Liver (tissue), 9 donors: ENCODE measurements around the gene DNAH3. TPM values are rescaled to one million over a fixed set of nuclear protein-coding genes. Genes with fewer than 3 reads are reported as not detected.
A peak's percentile ranks its signal among the peaks of the same experiment; 100 is the strongest.
"Not testable (repeated sequence)": the region's sequence is repeated elsewhere in the genome, so short reads cannot be mapped to it uniquely, and the experiment has no call there.

ENCODE experiments used
- DNase-seq: peaks from one replicate; pipeline ENCODE4 v3.0.0-alpha.2; 2017; ENCODE audit warnings: low spot score
- H3K27ac ChIP-seq, 2 donors: one replicate each; pipeline ENCODE4 v1.7.0; 2013; ENCODE audit warnings: inconsistent platforms in 2 of 2, low read length in 2 of 2, control low read depth in 1 of 2, low read depth in 1 of 2, mild to moderate bottlenecking in 1 of 2
- H3K27me3 ChIP-seq, 4 donors: one replicate each; pipeline versions ENCODE4 v1.6.1 to v1.7.0; 2013; ENCODE audit warnings: low read length in 3 of 4, inconsistent platforms in 1 of 4, mild to moderate bottlenecking in 1 of 4, moderate library complexity in 1 of 4; ENCODE audit not compliant: control insufficient read depth in 4 of 4, insufficient read depth in 4 of 4
- H3K36me3 ChIP-seq, 4 donors: one replicate each; pipeline versions ENCODE4 v1.6.1 to v1.7.0; 2013; ENCODE audit warnings: low read length in 3 of 4, mild to moderate bottlenecking in 3 of 4, low read depth in 1 of 4, moderate library complexity in 1 of 4; ENCODE audit not compliant: control insufficient read depth in 4 of 4, insufficient read depth in 3 of 4
- H3K4me1 ChIP-seq, 4 donors: one replicate each; pipeline versions ENCODE4 v1.6.1 to v1.7.0; 2013; ENCODE audit warnings: low read length in 3 of 4, mild to moderate bottlenecking in 3 of 4, moderate library complexity in 1 of 4; ENCODE audit not compliant: control insufficient read depth in 4 of 4, insufficient read depth in 4 of 4
- H3K4me3 ChIP-seq, 3 donors: one replicate each; pipeline versions ENCODE4 v1.6.1 to v1.7.0; 2013; ENCODE audit warnings: low read length in 3 of 3, control low read depth in 1 of 3, low read depth in 1 of 3, mild to moderate bottlenecking in 1 of 3
- H3K9ac ChIP-seq, 2 donors: one replicate each; pipeline ENCODE4 v1.7.0; 2013; ENCODE audit warnings: low read length in 2 of 2, mild to moderate bottlenecking in 2 of 2, moderate library complexity in 2 of 2, control low read depth in 1 of 2, low read depth in 1 of 2
- H3K9me3 ChIP-seq, 4 donors: one replicate each; pipeline versions ENCODE4 v1.6.1 to v1.7.0; 2013; ENCODE audit warnings: low read length in 3 of 4; ENCODE audit not compliant: control insufficient read depth in 4 of 4
- EGR1 ChIP-seq, 2 donors: IDR thresholded peaks; 2 replicates each; pipeline ENCODE4 v1.6.1; 2016 to 2018; ENCODE audit warnings: antibody characterized with exemption in 2 of 2, low read depth in 2 of 2
- FOXA1 ChIP-seq: IDR thresholded peaks from 2 replicates; pipeline ENCODE4 v1.6.1; 2016; ENCODE audit warnings: antibody characterized with exemption
- GABPA ChIP-seq, 2 donors: IDR thresholded peaks in 1 of 2; conservative IDR thresholded peaks in 1 of 2; 2 replicates each; pipeline ENCODE4 v1.6.1; 2016; ENCODE audit warnings: antibody characterized with exemption in 2 of 2, mild to moderate bottlenecking in 1 of 2, moderate library complexity in 1 of 2
- HNF4A ChIP-seq, 2 donors: conservative IDR thresholded peaks; 2 replicates each; pipeline ENCODE4 v1.6.1; 2016; ENCODE audit warnings: antibody characterized with exemption in 2 of 2, mild to moderate bottlenecking in 2 of 2
- HNF4G ChIP-seq: IDR thresholded peaks from 2 replicates; pipeline ENCODE4 v1.6.1; 2016; ENCODE audit warnings: antibody characterized with exemption
- JUND ChIP-seq, 2 donors: IDR thresholded peaks; 2 replicates each; pipeline ENCODE4 v1.6.1; 2016; ENCODE audit warnings: antibody characterized with exemption in 2 of 2
- NR2F2 ChIP-seq: IDR thresholded peaks from 2 replicates; pipeline ENCODE4 v1.6.1; 2016; ENCODE audit warnings: antibody characterized with exemption
- RAD21 ChIP-seq, 2 donors: IDR thresholded peaks; 2 replicates each; pipeline ENCODE4 v1.6.1; 2016; ENCODE audit warnings: antibody characterized with exemption in 2 of 2, mild to moderate bottlenecking in 2 of 2
- RXRA ChIP-seq, 2 donors: IDR thresholded peaks; 2 replicates each; pipeline ENCODE4 v1.6.1; 2017 to 2018; ENCODE audit warnings: antibody characterized with exemption in 2 of 2, mild to moderate bottlenecking in 1 of 2
- SP1 ChIP-seq: IDR thresholded peaks from 2 replicates; pipeline ENCODE4 v1.6.1; 2018; ENCODE audit warnings: antibody characterized with exemption, mild to moderate bottlenecking
- TAF1 ChIP-seq: conservative IDR thresholded peaks from 2 replicates; pipeline ENCODE4 v1.6.1; 2016; ENCODE audit warnings: antibody characterized with exemption, mild to moderate bottlenecking
- YY1 ChIP-seq: IDR thresholded peaks from 2 replicates; pipeline ENCODE4 v1.6.1; 2016; ENCODE audit warnings: antibody characterized with exemption, mild to moderate bottlenecking
- WGBS: extraction: QIAGEN DNeasy Blood & Tissue Kit; methylation state at CpG from one replicate; pipeline ENCODE4 v1.1.7; 2013; 5-methylcytosine and 5-hydroxymethylcytosine counted together
- polyA plus RNA-seq, 2 donors: library from polyadenylated mRNA; stranded (reverse) in 1 of 2; unstranded in 1 of 2; fragments of 200-250 nt in 1 of 2; fragments of >200 nt in 1 of 2; fragmentation: Nextera tagmentation in 1 of 2; extraction: Ambion mirVana in 1 of 2; gene quantifications; one replicate each; pipeline versions ENCODE4 v1.2.1 to v1.2.3, GENCODE V29; 2013 to 2015
- total RNA-seq, 2 donors: library from RNA; depleted of rRNA; stranded (reverse); fragments of >200 nt; gene quantifications; one replicate each; pipeline ENCODE4 v1.2.3, GENCODE V29; 2014
- TF ChIP-seq, protein P1 (sequence below): IDR thresholded peaks from 2 replicates; pipeline ENCODE4 v1.6.1; 2016; ENCODE audit warnings: antibody characterized with exemption
- TF ChIP-seq, protein P2 (sequence below): IDR thresholded peaks from 2 replicates; pipeline ENCODE4 v1.6.1; 2016; ENCODE audit warnings: antibody characterized with exemption, mild to moderate bottlenecking
- TF ChIP-seq, protein P3 (sequence below): IDR thresholded peaks from 2 replicates; pipeline ENCODE4 v1.6.1; 2016; ENCODE audit warnings: antibody characterized with exemption
- TF ChIP-seq, protein P4 (sequence below): fragments of 150-350 bp; IDR thresholded peaks from 2 replicates; pipeline ENCODE4 v1.5.1; 2017; ENCODE audit warnings: improper control_type of control experiment, low read depth, low read length; ENCODE audit not compliant: missing input control
- donor health status: healthy.
- donor health status: healthy.
- donor health status: healthy.
- donor health status: healthy.
- donor health status: healthy.

Gene DNAH3
- total and polyA plus RNA-seq, 4 donors = not detected

DNA sequence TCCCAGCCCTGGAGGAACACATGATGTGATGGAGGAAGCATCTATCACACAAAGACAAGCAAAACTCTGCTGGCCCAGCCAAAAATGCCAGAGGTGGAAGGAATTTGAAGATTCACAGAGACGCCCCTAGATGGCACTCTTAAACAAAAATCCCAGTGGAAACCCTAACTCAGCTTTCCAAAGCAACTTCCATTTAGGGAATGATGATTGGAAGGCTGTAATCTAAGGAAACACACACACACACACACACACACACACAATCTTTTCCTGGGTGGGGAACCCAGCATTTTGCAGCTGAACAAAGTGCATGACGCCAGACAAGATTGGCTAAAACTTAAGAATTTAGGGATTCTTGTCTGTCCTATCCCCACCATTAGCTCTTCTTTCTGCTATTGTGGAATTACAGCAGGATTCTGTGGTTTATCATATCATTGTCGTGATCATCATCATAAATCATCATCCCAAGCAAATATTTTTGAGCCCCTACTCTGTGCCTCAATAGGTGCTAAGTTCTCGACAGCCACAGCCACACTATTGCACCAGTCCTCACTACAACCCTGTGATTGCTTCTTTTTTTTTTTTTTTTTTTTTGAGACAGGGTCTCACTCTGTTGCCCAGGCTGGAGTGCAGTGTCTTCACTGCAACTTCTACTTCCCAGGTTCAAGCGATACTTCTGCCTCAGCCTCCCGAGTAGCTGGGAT lies 6.3 kb upstream of the DNAH3 start:
- WGBS = 54% methylated on average over 6 of the region's 6 CpGs

DNA sequence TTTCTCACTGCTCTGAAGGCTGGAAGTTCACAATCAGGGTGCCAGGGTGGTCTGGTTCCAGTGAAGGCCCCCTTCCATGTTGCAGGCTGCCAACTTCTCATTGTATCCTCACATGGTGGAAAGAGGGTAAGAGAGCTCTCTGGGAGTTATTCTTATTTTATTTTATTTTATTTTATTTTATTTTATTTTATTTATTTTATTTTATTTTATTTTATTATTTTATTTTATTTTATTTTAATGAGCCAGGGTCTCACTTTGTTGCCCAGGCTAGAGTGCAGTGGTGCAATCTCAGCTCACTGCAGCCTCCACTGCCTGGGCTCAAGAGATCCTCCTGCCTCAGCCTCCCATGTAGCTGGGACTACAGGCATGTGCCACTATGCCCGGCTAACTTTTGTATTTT lies 5.4 kb upstream of the DNAH3 start:
- H3K4me3 ChIP-seq, H3K9ac ChIP-seq, H3K9me3 ChIP-seq, H3K27me3 ChIP-seq, DNase-seq, H3K36me3 ChIP-seq, H3K27ac ChIP-seq: not testable (repeated sequence)
- peaks cover 0 to 17% (median 5%) of the 10 kb centered on the region in 4 donors for H3K4me1 ChIP-seq
- WGBS = 57% methylated on average over 1 of the region's 1 CpG

More for the DNA sequence above, 6.3 kb upstream of the DNAH3 start:
- Histone ChIP-seq H3K9me3 (no peaks in the 10 kb centered on the region), H3K27me3 (no peaks in the 10 kb centered on the region), H3K4me3 (no peak overlapping the region), H3K4me1 (peaks cover 0 to 17% (median 5%) of the 10 kb centered on the region in 4 donors), H3K36me3 (no peaks in the 10 kb centered on the region), H3K27ac (no peak overlapping the region), H3K9ac (no peak overlapping the region)
- TF ChIP-seq, protein P1, sequence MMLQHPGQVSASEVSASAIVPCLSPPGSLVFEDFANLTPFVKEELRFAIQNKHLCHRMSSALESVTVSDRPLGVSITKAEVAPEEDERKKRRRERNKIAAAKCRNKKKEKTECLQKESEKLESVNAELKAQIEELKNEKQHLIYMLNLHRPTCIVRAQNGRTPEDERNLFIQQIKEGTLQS = no peak
- TF ChIP-seq TAF1 = no peak
- no peak for TF ChIP-seq RXRA (IDR thresholded peaks at IDR 0.05)
- no peak for TF ChIP-seq EGR1 (IDR thresholded peaks at IDR 0.05; ENCODE audit: low read depth in 2 of 2)
- TF ChIP-seq JUND (IDR thresholded peaks at IDR 0.05) = no peak
- peak; percentile 86 to 89 for TF ChIP-seq RAD21 (IDR thresholded peaks at IDR 0.05)
- no peak for TF ChIP-seq HNF4A (conservative IDR thresholded peaks at IDR 0.05)
- no peak for TF ChIP-seq FOXA1
- TF ChIP-seq, protein P2, sequence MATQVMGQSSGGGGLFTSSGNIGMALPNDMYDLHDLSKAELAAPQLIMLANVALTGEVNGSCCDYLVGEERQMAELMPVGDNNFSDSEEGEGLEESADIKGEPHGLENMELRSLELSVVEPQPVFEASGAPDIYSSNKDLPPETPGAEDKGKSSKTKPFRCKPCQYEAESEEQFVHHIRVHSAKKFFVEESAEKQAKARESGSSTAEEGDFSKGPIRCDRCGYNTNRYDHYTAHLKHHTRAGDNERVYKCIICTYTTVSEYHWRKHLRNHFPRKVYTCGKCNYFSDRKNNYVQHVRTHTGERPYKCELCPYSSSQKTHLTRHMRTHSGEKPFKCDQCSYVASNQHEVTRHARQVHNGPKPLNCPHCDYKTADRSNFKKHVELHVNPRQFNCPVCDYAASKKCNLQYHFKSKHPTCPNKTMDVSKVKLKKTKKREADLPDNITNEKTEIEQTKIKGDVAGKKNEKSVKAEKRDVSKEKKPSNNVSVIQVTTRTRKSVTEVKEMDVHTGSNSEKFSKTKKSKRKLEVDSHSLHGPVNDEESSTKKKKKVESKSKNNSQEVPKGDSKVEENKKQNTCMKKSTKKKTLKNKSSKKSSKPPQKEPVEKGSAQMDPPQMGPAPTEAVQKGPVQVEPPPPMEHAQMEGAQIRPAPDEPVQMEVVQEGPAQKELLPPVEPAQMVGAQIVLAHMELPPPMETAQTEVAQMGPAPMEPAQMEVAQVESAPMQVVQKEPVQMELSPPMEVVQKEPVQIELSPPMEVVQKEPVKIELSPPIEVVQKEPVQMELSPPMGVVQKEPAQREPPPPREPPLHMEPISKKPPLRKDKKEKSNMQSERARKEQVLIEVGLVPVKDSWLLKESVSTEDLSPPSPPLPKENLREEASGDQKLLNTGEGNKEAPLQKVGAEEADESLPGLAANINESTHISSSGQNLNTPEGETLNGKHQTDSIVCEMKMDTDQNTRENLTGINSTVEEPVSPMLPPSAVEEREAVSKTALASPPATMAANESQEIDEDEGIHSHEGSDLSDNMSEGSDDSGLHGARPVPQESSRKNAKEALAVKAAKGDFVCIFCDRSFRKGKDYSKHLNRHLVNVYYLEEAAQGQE = no peak
- TF ChIP-seq, protein P3, sequence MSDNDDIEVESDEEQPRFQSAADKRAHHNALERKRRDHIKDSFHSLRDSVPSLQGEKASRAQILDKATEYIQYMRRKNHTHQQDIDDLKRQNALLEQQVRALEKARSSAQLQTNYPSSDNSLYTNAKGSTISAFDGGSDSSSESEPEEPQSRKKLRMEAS = no peak
- no peak for TF ChIP-seq GABPA (IDR thresholded peaks at IDR 0.05 in 1 of 2, conservative IDR thresholded peaks at IDR 0.05 in 1 of 2)
- TF ChIP-seq, protein P4, sequence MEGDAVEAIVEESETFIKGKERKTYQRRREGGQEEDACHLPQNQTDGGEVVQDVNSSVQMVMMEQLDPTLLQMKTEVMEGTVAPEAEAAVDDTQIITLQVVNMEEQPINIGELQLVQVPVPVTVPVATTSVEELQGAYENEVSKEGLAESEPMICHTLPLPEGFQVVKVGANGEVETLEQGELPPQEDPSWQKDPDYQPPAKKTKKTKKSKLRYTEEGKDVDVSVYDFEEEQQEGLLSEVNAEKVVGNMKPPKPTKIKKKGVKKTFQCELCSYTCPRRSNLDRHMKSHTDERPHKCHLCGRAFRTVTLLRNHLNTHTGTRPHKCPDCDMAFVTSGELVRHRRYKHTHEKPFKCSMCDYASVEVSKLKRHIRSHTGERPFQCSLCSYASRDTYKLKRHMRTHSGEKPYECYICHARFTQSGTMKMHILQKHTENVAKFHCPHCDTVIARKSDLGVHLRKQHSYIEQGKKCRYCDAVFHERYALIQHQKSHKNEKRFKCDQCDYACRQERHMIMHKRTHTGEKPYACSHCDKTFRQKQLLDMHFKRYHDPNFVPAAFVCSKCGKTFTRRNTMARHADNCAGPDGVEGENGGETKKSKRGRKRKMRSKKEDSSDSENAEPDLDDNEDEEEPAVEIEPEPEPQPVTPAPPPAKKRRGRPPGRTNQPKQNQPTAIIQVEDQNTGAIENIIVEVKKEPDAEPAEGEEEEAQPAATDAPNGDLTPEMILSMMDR = peak; percentile 72
- TF ChIP-seq NR2F2 = no peak
- TF ChIP-seq YY1 = peak; percentile 28
- TF ChIP-seq SP1 = no peak
- no peak for TF ChIP-seq HNF4G
- DNase-seq = no peak

DNA sequence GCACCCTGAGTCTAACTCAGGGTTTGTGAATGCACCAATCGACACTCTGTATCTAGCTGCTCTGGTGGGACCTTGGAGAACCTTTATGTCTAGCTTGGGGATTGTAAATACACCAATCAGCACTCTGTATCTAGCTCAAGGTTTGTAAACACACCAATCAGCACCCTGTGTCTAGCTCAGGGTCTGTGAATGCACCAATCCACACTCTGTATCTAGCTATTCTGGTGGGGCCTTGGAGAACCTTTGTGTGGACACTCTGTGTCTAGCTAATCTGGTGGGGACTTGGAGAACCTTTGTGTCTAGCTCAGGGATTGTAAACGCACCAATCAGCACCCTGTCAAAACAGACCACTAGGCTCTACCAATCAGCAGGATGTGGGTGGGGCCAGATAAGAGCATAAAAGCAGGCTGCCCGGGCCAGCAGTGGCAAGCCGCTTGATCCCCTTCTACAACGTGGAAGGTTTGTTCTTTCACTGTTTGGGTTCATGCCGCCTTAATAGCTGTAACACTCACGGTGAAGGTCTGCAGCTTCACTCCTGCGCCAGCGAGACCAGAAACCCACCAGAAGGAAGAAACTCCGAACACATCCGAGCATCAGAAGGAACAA lies 2.6 kb upstream of the DNAH3 start:
- 89% methylated on average over 11 of the region's 11 CpGs for WGBS
- H3K4me3 ChIP-seq, H3K36me3 ChIP-seq, H3K9ac ChIP-seq, H3K27ac ChIP-seq, H3K27me3 ChIP-seq, H3K4me1 ChIP-seq, H3K9me3 ChIP-seq, DNase-seq: not testable (repeated sequence)

DNA sequence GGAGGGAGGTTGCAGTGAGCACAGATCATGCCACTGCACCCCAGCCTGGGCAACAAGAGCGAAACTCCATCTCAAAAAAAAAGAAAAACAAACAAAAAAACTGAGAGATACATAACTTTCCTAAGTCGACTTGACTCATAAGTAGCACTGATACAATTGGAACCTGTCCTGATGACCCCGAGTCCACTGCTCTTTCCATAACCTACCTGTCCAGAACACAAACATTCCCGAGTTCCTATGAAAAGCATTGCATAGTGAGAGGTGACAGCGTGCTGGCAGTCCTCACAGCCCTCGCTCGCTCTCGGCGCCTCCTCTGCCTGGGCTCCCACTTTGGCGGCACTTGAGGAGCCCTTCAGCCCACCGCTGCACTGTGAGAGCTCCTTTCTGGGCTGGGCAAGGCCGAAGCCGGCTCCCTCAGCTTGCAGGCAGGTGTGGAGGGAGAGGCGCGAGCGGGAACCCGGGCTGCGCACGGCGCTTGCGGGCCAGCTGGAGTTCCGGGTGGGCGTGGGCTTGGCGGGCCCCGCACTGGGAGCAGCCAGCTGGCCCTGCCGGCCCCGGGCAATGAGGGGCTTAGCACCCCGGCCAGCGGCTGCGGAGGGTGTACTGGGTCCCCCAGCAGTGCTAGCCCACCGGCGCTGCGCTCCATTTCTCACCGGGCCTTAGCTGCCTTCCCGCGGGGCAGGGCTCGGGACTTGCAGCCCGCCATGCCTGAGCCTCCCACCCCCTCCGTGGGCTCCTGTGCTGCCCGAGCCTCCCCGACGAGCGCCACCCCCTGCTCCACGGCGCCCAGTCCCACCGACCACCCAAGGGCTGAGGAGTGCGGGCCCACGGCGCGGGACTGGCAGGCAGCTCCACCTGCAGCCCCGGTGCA lies 1.7 kb upstream of the DNAH3 start:
- H3K4me1 ChIP-seq, H3K36me3 ChIP-seq, H3K27me3 ChIP-seq, H3K27ac ChIP-seq, H3K9me3 ChIP-seq, H3K4me3 ChIP-seq, DNase-seq, H3K9ac ChIP-seq: not testable (repeated sequence)
- 86% methylated on average over 51 of the region's 51 CpGs for WGBS
